NCI-H1417 treated with DMSO at 0.1 percent for 48 hours (cell line): ENCODE results near the gene OSTM1.

ENCODE experiments used
- DNase-seq: peaks from one replicate; lab custom pipeline; 2025; lab: John Stamatoyannopoulos, UW

The OSTM1 gene, protein sequence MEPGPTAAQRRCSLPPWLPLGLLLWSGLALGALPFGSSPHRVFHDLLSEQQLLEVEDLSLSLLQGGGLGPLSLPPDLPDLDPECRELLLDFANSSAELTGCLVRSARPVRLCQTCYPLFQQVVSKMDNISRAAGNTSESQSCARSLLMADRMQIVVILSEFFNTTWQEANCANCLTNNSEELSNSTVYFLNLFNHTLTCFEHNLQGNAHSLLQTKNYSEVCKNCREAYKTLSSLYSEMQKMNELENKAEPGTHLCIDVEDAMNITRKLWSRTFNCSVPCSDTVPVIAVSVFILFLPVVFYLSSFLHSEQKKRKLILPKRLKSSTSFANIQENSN

DNA sequence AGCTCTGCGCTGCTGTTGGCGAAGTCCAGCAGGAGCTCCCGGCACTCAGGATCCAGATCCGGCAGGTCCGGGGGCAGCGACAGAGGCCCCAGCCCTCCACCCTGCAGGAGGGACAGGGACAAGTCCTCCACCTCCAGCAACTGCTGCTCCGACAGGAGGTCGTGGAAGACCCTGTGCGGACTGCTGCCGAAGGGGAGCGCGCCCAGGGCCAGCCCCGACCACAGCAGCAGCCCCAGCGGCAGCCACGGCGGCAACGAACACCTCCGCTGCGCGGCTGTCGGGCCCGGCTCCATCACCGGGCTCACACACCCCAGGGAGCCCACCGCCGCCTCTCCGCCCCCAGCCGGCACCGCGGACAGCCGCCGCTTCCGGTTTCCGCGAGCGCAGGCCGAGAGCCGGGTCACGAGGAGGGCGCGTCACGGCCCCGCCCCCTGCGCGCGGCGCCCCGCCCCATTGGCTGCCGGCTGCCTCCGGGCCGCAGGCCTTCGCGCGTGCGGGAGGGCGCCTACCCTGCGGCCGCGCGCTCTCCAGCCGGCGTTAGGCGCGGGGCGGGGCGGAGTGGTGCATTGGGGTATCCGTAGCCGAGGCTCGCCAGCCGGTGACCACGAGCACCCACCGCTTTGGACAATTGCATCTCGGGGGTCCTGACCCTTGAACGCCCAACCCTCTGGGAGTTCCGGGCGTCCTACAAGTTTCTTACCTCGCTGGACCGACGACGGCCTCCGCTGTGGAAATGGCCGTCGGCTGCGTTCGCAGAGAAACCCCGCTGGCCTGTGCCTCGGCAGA is at the start of gene OSTM1:
OSTM1 (minus strand) TSS at position 383 of the 786 bp plus-strand sequence; CDS start at position 293, 90 bp downstream.
- peak; percentile 43 for DNase-seq

DNA sequence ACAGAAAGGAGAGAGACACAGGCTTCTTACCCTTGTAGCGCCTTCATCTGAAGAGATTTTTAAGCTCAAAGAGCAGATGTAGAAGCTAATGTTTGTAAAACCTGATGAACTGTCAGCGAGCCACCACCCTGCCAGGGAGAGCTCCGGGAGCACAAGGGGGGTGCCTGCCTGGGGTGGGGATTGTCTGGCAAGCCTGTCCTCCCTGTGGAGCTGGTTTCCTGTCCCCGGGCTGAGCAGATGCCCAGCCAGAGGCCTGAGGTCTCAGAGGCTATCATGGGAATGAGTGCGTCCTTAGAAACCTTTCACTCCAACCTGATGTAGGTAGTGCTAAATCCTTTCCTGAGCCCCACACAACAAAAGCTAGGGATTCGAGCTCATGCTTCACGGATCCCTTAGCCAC is 49.4 kb upstream of the OSTM1 start:
- DNase-seq = no peak

DNA sequence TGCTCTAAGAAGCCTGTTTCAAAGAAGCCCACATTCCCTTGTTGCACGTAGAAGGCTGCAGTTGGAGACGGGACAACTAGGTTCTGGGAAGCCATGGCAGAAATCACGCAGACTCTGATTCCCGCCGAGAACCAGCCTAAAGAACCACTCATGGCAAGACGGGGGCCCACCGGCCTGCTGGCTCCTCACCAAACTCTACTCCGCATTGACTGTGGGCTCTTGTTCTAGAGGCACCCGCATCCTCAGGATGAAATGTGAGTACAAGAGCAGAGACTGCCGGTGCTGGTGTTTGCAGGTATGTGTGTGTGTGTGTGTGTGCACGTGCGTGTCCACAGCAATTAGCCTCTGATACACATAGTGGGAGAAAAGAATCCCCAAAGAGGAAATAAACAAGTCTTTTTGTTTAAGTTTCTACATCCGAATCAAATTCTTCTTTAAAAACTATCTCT is 49.0 kb upstream of the OSTM1 start:
- no peak for DNase-seq

DNA sequence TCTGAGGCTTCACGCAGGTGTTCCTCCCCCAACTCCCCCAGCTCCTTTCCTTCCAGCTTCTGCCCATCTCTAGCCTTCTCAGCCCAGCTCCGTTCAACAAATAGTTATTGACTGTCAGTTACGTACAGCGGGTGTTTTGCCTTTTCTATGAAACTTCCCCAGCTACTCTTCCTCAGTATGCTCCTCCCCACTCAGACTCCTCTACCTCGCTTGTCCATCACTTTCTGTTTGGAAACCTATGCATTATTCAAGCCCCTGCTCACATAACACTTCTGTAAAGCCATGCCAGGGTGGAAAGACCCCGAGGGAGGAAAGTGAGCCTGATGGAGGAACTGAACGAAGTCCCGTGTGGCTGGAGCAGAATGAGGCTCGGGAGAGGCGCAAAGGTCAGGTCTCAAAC is 47.1 kb upstream of the OSTM1 start:
- DNase-seq = no peak

DNA sequence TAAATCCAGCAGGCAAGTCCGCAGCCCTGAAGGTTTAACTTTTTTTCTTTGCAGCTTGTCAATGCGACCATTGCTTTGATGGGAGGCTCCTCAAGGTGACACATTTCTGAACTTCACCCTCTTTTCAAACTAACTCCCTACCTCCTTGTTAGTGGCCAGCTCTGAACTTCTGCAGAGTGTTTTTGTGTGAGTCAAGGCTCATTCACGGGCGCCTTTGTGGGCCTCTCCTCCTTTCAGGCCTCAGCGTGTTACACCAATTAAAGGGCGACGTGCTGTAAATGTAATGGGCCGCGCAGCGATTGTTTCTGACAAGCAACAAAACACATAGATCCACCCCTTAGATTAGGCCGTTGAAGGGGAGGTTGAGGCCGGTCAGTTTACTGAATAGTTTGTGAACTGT is 45.8 kb upstream of the OSTM1 start:
- no peak for DNase-seq

DNA sequence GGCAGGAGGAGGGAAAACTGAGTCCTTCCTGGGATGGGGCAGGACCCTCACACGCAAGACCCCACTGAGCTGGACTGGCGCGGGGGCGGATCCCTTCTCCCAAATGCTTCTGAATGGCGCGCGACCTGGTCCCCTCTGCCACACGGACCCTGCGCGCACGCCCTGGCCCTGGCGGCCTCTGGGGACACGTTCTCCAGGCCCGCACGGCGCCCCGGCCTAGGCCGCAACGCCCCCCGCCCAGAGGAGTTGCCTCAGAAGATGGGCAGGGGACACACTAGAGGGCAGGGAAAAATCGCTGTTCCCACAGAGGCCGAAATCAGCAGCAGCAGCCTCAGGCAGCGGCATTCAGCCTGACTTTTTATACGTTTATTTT is 45.2 kb upstream of the OSTM1 start:
- DNase-seq = no peak

DNA sequence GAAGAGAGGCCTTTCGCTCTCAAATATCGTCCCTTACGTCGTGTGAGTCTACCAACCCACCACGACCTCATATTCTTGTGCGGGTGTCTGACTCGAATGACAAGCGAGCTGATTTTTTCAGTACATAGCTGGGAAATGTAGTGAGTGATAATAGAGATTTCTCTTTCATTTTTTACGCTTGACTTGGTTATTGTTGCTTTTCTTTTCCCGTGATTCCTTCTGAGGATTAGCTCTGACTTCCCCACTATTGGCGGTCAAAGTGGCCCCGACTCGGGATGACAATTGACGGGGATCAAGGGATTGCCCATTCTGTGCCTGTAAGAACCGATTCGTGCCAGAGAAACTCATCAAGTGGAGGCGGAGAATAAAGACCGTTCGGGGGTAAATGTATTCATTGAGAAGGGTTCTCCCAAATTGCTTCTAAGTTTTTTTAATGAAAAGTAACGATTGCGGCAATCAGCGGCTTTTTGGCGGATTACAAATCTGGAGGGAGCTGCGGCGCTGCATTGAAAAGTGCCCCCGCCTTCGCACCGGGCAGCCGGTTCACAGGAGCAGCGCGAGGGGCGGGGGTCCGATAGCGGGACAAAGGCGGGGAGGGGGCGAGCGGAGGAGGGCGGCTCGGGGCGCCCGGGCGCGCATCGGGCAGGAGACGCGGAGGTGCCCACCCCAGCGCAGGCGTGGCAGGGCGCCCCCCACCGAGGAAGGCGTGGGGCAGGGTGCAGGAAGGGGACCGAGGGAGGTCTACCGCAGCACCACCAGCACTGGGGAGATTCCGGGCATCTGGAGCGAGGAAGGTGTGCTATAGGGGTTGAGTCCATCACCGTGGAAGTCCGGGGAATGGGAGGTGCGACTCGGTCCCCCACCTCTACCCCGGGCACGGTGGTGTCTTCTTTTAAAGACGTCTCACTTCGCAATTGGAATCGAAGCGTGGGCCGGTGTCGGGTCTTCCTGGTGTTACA is 44.5 kb upstream of the OSTM1 start:
- DNase-seq = no peak

DNA sequence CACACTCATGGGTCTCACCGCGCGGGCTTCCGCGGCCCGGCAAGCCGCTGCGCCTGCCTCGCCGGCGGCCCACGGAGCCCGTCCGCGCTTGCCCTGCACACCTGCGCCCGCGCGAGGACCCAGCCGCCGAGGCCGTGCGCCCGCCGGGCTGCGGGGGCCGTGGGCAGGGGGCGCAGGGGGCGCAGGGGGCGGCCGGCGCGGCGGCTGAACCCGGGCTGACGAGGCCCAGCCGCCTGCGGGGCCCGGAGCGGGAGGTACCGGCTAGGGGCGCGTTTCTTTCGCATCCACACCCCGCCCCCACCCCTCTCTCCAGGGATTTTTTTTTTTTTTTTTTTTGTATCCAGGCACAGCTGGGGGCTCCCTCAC is 43.8 kb upstream of the OSTM1 start:
- no peak for DNase-seq

DNA sequence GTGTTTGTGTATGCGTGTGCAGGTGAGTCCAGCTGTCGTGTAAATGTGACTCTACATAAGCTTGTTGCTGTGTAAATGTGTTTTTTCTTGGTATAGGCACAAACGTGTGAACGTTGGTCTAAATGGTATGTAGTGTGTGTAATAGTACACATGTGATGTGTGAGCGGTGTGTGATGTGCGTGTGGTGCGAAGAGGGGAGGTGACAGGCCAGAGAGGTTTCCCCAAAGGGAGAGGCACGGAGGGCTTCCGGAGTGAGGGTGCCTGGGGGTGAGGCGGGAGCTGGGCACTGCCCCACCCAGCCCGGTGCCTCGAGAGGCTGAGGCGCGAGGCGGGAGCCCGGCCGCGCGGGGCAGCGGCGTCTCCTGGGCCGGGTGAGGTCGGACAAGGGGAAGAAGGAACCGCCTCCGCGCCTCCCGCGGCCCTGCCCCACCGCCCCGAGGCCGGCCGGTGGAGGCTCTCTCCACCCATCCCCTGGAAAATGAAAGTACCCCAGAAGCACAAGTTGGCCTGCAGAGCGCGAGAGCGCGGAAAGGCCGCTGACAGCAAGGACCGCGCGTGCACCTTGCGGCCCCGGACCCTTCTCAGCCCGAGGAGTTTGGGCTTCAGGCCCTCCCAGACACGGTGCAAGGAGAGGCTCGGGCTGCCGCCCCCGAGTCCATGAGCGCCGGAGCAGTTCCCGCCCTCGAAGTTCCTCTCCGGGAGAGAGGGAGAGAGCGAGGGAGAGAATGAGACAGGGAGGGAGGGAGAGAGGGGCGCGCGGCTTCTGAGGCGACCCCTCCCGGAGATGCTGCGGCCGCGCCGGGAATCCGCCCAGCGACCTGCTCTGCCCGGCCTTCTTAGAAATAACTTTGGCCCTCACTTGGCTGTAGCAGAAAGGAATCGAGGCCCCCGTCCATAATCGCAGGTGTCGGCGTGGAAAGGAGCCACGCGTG is 43.2 kb upstream of the OSTM1 start:
- DNase-seq = no peak

DNA sequence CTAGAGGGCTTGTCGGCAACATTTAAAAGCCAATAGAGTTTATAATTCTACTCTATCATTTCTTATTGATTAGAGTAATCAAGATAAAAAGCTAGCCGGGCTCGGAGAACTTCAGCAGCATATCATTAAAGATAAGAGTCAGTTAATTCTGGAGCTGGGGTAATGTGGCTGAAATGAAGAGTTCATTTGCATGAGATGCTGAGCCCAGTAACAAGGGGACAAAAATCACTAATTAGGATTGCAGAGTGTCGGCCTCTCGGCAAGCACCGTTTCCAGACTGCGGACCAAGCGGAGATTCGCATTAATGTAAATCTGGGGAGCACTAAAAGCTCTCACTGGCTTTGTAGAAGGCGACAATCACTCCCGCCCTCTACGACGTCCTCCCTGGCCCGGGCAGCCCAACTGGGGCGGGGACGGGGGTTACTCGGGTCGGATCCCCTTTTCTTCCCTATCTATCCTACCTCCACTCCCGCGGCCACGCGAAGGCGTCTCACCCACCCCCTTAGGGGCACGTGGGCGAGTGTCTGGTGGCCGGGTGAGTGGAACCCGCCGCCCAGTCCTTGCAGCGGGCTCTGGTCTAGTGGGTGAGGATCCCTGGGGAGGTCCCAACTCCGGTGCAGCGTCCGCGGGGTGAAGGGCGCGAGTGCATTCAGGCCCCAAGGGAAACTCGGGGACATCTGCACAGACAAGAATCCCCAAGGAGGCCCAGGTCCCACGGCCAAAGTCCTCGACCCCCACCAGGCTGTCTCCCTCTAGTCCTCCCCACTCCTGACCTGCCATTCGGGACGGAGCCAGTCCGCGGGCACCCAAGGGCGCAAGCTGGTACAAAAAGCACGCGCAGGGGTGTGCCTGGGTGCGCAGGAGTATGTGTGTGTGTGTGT is 42.2 kb upstream of the OSTM1 start:
- DNase-seq = no peak

DNA sequence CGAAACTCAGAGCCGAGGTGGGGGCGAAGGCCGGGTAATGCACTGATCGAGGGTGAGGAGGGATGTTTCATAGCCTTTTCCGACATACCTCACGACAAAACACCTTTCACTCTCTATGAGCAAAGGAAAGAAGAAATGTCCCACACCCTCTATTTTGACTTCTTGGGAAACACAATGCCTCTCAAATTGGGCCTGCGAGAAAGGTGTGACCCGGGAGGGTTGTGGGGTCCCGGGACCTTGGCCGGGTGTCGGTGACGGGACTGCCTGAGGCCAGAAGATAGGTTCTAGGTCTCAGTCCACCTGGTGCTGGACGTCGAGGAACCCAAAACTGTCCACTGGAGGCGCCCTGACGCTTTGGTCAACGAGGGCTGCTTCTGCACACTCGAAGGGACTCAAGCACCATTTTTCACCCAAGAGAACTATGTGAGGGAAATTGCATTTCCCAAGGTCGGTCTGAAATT is 41.1 kb upstream of the OSTM1 start:
- no peak for DNase-seq

DNA sequence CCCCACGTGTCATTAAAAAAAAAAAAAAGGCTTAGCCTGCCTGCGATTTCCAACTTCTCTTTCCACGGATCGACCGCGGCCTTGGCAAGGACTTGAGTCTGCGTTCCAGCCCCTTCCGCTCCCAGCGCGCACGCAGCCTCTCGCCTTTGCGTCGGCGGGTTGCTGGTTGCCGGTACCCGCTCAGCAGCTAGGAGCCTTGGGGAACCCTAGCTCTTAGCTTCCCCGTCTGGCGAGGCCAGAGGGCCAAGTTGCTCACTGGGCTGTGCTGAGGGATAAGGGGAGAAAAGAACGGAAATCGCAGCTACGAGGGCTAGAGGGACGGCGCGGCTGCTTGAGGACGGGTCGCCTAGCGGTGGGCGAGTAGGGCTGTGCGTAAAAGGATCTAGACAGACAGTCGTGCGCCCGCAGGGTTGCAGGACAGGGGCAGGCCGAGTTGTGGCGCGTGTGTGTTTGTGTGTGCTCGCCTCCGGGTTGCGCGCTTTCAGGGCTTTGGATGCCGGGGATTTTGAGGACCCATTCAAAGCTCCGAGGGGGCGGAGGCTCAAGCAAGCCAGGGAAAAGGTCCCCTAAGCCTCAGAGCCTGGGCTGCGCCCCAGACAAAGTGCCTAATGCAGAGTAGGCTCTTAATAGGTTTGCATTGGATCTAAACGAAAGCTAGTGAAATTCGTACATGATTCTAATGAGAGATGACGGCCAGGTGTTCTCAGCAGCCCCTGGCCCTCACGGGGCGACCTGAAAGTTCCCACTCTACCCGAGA is 40.5 kb upstream of the OSTM1 start:
- no peak for DNase-seq

DNA sequence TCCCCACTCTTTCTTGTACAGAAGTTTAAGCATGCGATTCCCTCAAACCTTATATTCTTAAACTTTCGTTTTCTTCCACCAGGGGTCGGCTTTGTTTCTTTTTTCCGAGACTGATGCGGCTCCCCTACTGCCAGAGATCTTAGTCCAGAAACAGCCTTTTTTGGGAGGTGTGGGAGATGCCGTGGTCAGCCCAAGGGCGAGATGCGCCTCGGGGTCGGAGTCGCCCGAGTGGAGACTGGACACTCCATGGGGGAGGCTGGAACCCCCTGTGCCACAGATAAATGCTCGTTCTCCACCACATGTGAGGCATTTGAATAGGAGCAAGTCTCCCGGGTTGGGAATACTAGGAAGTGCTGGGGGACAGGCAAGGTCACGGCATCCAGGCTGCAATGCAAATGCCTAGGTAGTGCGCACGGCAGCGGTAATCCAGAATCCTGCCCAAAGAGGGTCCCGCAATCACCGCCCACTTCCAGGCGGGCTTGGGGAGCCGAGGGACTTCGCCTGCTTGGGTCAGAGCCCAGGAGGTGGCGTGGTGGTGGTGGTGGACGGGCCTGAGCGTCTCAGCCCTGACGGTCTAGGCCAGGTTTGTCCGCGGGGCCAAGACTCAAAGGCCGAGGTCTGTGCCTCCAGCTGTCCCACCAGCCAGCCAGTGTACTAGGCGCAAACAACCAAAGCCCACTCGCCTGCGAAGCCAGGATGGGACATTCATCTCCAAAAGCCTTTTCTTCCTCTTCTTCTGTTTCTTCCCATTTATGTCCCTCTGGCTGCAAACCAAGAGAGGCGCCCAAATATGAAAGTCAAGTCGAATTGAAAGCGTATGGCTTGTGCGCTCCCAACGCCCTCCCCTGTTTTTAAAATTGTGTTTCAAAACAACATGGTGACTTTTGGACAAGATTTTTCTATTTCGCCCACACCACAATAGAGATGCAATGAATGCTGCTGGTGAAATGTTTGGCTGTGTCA is 39.3 kb upstream of the OSTM1 start:
- no peak for DNase-seq

DNA sequence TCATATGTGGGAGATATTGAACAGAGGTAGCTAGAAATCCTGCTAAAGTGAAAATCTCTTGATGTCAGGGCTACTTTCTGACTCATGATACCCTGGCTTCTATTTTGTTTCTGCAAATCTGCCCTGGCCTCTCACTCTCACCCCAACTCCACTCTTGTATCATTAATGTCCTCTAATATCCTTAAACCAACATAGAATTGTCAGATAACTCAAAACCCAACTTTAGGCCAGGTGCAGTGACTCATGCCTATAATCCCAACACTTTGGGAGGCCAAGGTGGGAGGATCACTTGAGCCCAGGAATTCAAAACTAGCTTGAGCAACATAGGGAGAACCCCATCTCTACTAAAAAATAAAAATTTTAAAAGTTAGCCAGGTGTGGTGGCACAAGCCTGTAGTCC is 33.8 kb upstream of the OSTM1 start:
- no peak for DNase-seq

DNA sequence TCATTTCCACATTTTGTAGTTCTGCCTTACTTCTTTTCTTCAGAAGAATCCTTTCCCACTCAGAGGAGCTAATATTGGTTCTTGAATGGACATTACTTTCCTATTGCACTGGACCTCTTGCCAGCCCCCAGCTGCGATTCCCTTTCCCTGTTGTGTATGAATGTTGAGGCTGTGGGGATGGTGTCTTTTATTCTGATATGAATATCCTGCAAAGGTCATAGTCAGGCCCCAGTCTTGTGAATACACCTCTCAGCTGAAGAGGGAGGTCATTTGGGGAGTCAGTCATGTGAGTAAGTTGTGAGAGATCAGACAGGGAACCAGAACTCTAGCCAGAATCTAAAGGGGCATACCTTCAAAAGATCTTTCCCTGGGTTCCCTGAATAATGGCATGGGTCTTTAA is 32.6 kb upstream of the OSTM1 start:
- no peak for DNase-seq

DNA sequence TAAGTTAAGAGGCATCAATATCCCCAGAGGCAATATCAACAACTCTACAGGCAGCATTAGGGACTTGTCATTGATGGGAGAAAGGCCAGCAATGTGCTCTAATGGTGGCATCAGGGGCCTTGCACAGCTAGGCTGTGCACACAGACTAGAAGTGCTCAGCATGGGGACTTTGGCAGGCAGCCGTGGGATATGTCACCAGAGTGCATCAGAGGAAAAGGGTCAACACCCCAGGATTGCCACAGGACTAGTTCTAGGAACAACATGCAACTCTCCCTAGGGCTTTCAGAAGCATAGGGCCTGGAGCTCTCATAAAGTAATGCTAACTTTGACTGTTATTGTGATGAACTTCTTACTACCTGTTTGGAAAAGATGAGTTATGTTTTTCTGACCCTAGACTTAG is 32.2 kb upstream of the OSTM1 start:
- no peak for DNase-seq

DNA sequence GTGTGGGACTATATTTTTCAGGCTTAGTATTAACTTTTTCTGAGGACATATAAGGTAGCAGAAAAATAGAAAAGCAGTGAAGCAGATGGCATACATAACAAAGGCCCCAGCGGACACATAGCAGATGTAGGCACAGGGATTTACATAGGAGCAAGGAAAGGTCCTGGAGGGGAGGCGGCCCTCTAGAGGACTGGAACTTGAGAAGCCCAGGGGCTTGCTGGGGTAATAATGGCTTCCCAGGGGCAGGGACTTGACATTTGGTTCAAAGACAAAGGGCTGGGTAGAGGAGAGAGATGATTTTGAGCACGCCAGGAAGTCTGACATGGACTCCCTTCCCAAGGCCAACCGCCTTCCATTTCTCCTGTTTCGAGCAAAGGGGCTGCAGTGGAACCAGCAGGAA is 31.7 kb upstream of the OSTM1 start:
- no peak for DNase-seq

DNA sequence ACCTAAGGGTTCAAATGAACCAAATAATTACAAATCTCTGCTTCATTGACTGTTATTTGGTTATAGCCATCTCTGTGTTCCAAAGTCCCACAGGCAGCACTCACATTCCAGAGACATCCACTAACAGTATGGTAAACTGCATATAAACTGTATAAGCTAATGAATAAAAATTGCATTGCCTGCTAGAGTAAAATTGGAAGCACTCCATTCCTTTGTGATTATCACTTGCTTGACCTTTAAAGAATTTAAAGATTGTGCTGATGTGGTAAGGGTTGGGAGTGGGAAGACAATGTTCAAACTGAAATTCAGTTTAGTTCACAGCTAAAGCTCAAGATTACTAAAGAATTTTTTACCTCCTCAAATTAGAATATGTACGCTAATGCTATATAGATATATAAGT is 31.0 kb upstream of the OSTM1 start:
- DNase-seq = no peak
